Measurements from ENCODE around the gene ZC3HAV1. TPM values are rescaled to one million over a fixed set of nuclear protein-coding genes. Genes with fewer than 3 reads are reported as not detected.
A peak's percentile ranks its signal among the peaks of the same experiment; 100 is the strongest.

ZC3HAV1 gene
- total RNA-seq, 2 experiments from 2014 or later, result 47.4 to 52.4 TPM

GRCh38 chr7:139118805-139119485 is 9.4 kb upstream of the ZC3HAV1 start:
- TF ChIP-seq EZH2phosphoT487 (IDR thresholded peaks at IDR 0.05; ENCODE audit: borderline replicate concordance, low read depth, low read length), result no peak
- H3K79me2 ChIP-seq (ENCODE audit: insufficient read depth, low read depth, low read length), result no peaks in the 10 kb centered on the region
- POLR2A ChIA-PET, result interaction anchor here (0.5 to 1.4 kb wide), 8 partner anchors 12 to 166 kb away, joined by 3 to 5 read pairs (median 4); a partner anchor contains a TSS
- peak overlapping the region; percentile 46 for H3K4me2 ChIP-seq (ENCODE audit: low read length)
- H3K36me3 ChIP-seq (ENCODE audit: insufficient read depth, low read length), result no peaks in the 10 kb centered on the region
- CTCF ChIA-PET (ENCODE audit: unreplicated experiment), result interaction anchor here (0.9 kb wide), 1 partner anchor 24 kb away, joined by 3 read pairs; no protein-coding TSS in a partner anchor
- H3K4me3 ChIP-seq (ENCODE audit: low read depth, low read length, poor library complexity, severe bottlenecking), result no peak overlapping the region
- H4K20me1 ChIP-seq (ENCODE audit: insufficient read depth, low read length), result no peaks in the 10 kb centered on the region
- no peak overlapping the region for H3K27ac ChIP-seq (ENCODE audit: low read depth, low read length, poor library complexity, severe bottlenecking)
- no peaks in the 10 kb centered on the region for H3K9me3 ChIP-seq (ENCODE audit: low read length)
- peak overlapping the region; percentile 65 for H2AFZ ChIP-seq (ENCODE audit: low read length)
- BruUV-seq (replicated peaks), result no TSS peak
- intact Hi-C loops (cut with micrococcal nuclease; ENCODE audit: unreplicated experiment), result no loop called here
- H3K9me2 ChIP-seq (ENCODE audit: insufficient read depth, low read length), result no peaks in the 10 kb centered on the region
- peaks cover 11% of the 10 kb centered on the region for H3K4me1 ChIP-seq (ENCODE audit: insufficient read depth, low read length, poor library complexity, severe bottlenecking)
- DNase-seq (ENCODE audit: low spot score), result peak; percentile 60

GRCh38 chr7:139118234-139118804 is 8.8 kb upstream of the ZC3HAV1 start:
- TF ChIP-seq CTCF (conservative IDR thresholded peaks at IDR 0.05; ENCODE audit: low read length) (no peak), EZH2phosphoT487 (IDR thresholded peaks at IDR 0.05; ENCODE audit: borderline replicate concordance, low read depth, low read length) (no peak)
- H2AFZ ChIP-seq (ENCODE audit: low read length), result peak overlapping the region; percentile 65; the same call in 1 of the 2 replicates
- no peak overlapping the region for H3K27ac ChIP-seq (ENCODE audit: low read depth, low read length, poor library complexity, severe bottlenecking)
- no peaks in the 10 kb centered on the region for H4K20me1 ChIP-seq (ENCODE audit: insufficient read depth, low read length)
- H3K9me3 ChIP-seq (ENCODE audit: low read length), result no peaks in the 10 kb centered on the region
- no peak for DNase-seq (ENCODE audit: low spot score)
- peaks cover 11% of the 10 kb centered on the region for H3K4me1 ChIP-seq (ENCODE audit: insufficient read depth, low read length, poor library complexity, severe bottlenecking)
- H3K36me3 ChIP-seq (ENCODE audit: insufficient read depth, low read length), result no peaks in the 10 kb centered on the region
- CTCF ChIA-PET (ENCODE audit: unreplicated experiment), result no interaction called here
- H3K79me2 ChIP-seq (ENCODE audit: insufficient read depth, low read depth, low read length), result no peaks in the 10 kb centered on the region
- no peaks in the 10 kb centered on the region for H3K9me2 ChIP-seq (ENCODE audit: insufficient read depth, low read length)
- no peak overlapping the region for H3K4me2 ChIP-seq (ENCODE audit: low read length)
- H3K4me3 ChIP-seq (ENCODE audit: low read depth, low read length, poor library complexity, severe bottlenecking), result no peak overlapping the region
- no TSS peak for BruUV-seq (replicated peaks)
- POLR2A ChIA-PET, result interaction anchor here (1.0 to 1.5 kb wide), 3 partner anchors 8 to 15 kb away, joined by 3 to 5 read pairs (median 5); a partner anchor contains a TSS
- intact Hi-C loops (cut with micrococcal nuclease; ENCODE audit: unreplicated experiment), result no loop called here

GRCh38 chr7:139117599-139118233 is 8.2 kb upstream of the ZC3HAV1 start:
- no peak overlapping the region for H2AFZ ChIP-seq (ENCODE audit: low read length)
- POLR2A ChIA-PET, result interaction anchor here (1.4 to 1.5 kb wide), 2 partner anchors 9 to 15 kb away, joined by 3 to 5 read pairs; a partner anchor contains a TSS
- intact Hi-C loops (cut with micrococcal nuclease; ENCODE audit: unreplicated experiment), result no loop called here

More at GRCh38 chr7:139117599-139118233, 8.2 kb upstream of the ZC3HAV1 start:
- CTCF ChIA-PET (ENCODE audit: unreplicated experiment), result no interaction called here
- Histone ChIP-seq H3K4me3 (ENCODE audit: low read depth, low read length, poor library complexity, severe bottlenecking) (no peak overlapping the region), H3K4me2 (ENCODE audit: low read length) (no peak overlapping the region), H3K9me3 (ENCODE audit: low read length) (no peaks in the 10 kb centered on the region), H3K4me1 (ENCODE audit: insufficient read depth, low read length, poor library complexity, severe bottlenecking) (peaks cover 11% of the 10 kb centered on the region), H3K9me2 (ENCODE audit: insufficient read depth, low read length) (no peaks in the 10 kb centered on the region), H4K20me1 (ENCODE audit: insufficient read depth, low read length) (no peaks in the 10 kb centered on the region), H3K79me2 (ENCODE audit: insufficient read depth, low read depth, low read length) (no peaks in the 10 kb centered on the region), H3K27ac (ENCODE audit: low read depth, low read length, poor library complexity, severe bottlenecking) (no peak overlapping the region), H3K36me3 (ENCODE audit: insufficient read depth, low read length) (no peaks in the 10 kb centered on the region)
- TF ChIP-seq CTCF (conservative IDR thresholded peaks at IDR 0.05; ENCODE audit: low read length) (no peak), EZH2phosphoT487 (IDR thresholded peaks at IDR 0.05; ENCODE audit: borderline replicate concordance, low read depth, low read length) (no peak)
- BruUV-seq (replicated peaks), result no TSS peak
- no peak for DNase-seq (ENCODE audit: low spot score)

Measured in OCI-LY7 (cell line).